Uterus (tissue), 2 donors: ENCODE results near the gene MFRP.

ENCODE experiments used
- CTCF ChIP-seq, 4 experiments: fragments of 200-600 bp in 2 of 4; fragments of 450-650 bp in 2 of 4; sonication (generic) in 2 of 4; IDR thresholded peaks; one replicate each; pipeline ENCODE4 v1.5.1; 2016 to 2019; ENCODE audit warnings: antibody characterized with exemption in 4 of 4, mild to moderate bottlenecking in 2 of 4, moderate library complexity in 1 of 4
- POLR2A ChIP-seq, 2 donors: fragments of 450-650 bp; IDR thresholded peaks; one replicate each; pipeline ENCODE4 v1.6.1; 2016; ENCODE audit warnings: antibody characterized with exemption in 2 of 2, mild to moderate bottlenecking in 1 of 2, moderate library complexity in 1 of 2

DNA sequence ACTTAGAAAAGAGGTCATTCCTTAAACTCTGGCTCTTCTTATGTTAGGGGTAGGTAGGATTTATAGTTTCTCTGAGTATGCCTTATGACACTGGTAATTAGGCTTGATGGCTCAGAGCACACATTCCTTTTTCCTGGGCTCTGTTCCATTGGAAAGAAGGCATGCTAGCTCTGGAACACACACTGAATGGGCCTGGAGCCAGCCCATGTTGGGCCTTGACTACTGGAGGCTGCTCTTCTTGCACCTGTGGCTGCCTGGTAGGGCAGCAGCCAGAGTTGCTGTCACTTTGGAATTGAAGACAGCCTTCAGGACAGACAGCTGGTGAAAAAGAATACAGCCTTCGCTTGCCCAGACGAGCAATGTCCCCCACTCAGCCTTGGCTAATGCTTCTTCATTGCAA lies 47.8 kb downstream of the MFRP start:
- no peak for TF ChIP-seq CTCF (IDR thresholded peaks at IDR 0.05)
- no peak for TF ChIP-seq POLR2A (IDR thresholded peaks at IDR 0.05)
